Bronchial epithelial cell (primary cell): Measurements from ENCODE around the gene PARS2. TPM values are rescaled to one million over a fixed set of nuclear protein-coding genes. Genes with fewer than 3 reads are reported as not detected.

Source experiments
- DNase-seq: peaks from one replicate; pipeline ENCODE4 v3.0.0-alpha.2; 2010; ENCODE audit warnings: low read depth
- FAIRE-seq: peaks from 2 replicates; lab custom pipeline; 2011; peaks lifted over from hg19 to GRCh38; lab: Jason Lieb, UNC
- H3K27me3 ChIP-seq: 2 replicates; pipeline ENCODE4 v1.5.1; 2011; ENCODE audit warnings: low read length; ENCODE audit not compliant: control insufficient read depth, insufficient read depth
- H3K36me3 ChIP-seq: 2 replicates; pipeline ENCODE4 v1.5.1; 2011; ENCODE audit warnings: low read length; ENCODE audit not compliant: control insufficient read depth, insufficient read depth
- H3K4me3 ChIP-seq: 2 replicates; pipeline ENCODE4 v1.5.1; 2011; ENCODE audit warnings: mild to moderate bottlenecking, low read depth, low read length, control low read depth
- CTCF ChIP-seq: IDR thresholded peaks from 2 replicates; pipeline ENCODE4 v1.5.1; 2011; ENCODE audit warnings: mild to moderate bottlenecking, moderate library complexity, low read length, control low read depth, inconsistent platforms; ENCODE audit not compliant: insufficient read depth, severe bottlenecking
- total RNA-seq: library from RNA; depleted of rRNA; stranded (reverse); fragments of >200 nt; gene quantifications from 2 replicates; pipeline ENCODE4 v1.2.1, GENCODE V29; 2014

PARS2 gene
- total RNA-seq, 1 donor from 2014 or later: 5.3 TPM

- Histone ChIP-seq H3K27me3 (no peaks in the 10 kb centered on the region), H3K4me3 (no peak overlapping the region), H3K36me3 (no peaks in the 10 kb centered on the region)
- no peak for TF ChIP-seq CTCF
- DNase-seq (peak; percentile 52), FAIRE-seq (no peak)
Measured at GRCh38 chr1:54806931-54807611, 42.7 kb upstream of the PARS2 start.

- H3K36me3 ChIP-seq: no peaks in the 10 kb centered on the region
- no peak for TF ChIP-seq CTCF
- no peak for DNase-seq
Measured at GRCh38 chr1:54805981-54806381, 41.7 kb upstream of the PARS2 start.

GRCh38 chr1:54805466-54805865 lies 41.1 kb upstream of the PARS2 start:
- FAIRE-seq (no peak), DNase-seq (no peak)
- no peak for TF ChIP-seq CTCF

More at GRCh38 chr1:54805981-54806381, 41.7 kb upstream of the PARS2 start:
- FAIRE-seq: no peak
- Histone ChIP-seq H3K27me3 (no peaks in the 10 kb centered on the region), H3K4me3 (no peak overlapping the region)

GRCh38 chr1:54804471-54805132 lies 40.3 kb upstream of the PARS2 start:
- no peaks in the 10 kb centered on the region for H3K27me3 ChIP-seq
- H3K4me3 ChIP-seq: no peak overlapping the region
- FAIRE-seq (no peak), DNase-seq (peak; percentile 33)
- no peak for TF ChIP-seq CTCF
- no peaks in the 10 kb centered on the region for H3K36me3 ChIP-seq

More at GRCh38 chr1:54805466-54805865, 41.1 kb upstream of the PARS2 start:
- no peaks in the 10 kb centered on the region for H3K27me3 ChIP-seq
- no peak overlapping the region for H3K4me3 ChIP-seq
- H3K36me3 ChIP-seq: no peaks in the 10 kb centered on the region

GRCh38 chr1:54803761-54804470 lies 39.6 kb upstream of the PARS2 start:
- no peak for DNase-seq
- Histone ChIP-seq H3K4me3 (no peak overlapping the region), H3K36me3 (no peaks in the 10 kb centered on the region), H3K27me3 (no peaks in the 10 kb centered on the region)
- FAIRE-seq: peak; percentile 7
- no peak for TF ChIP-seq CTCF
